HL-60 (cell line): ENCODE results near the gene SIVA1.

Source experiments
- DNase-seq, 2 experiments: peaks; one replicate each; pipeline ENCODE4 v3.0.0-alpha.2; 2010 to 2020; ENCODE audit warnings: low read depth in 1 of 2, low spot score in 1 of 2
- H3K27ac ChIP-seq: fragments of 250-450 bp; sonication (Bioruptor Pico); replicated peaks from 2 replicates; pipeline ENCODE4 v1.5.1; 2020; ENCODE audit warnings: mild to moderate bottlenecking, moderate library complexity
- H3K27me3 ChIP-seq: fragments of 250-450 bp; sonication (Bioruptor Pico); 2 replicates; pipeline ENCODE4 v1.5.1; 2021; ENCODE audit warnings: mild to moderate bottlenecking, moderate library complexity; ENCODE audit not compliant: insufficient read depth, poor library complexity, severe bottlenecking
- H3K4me3 ChIP-seq: replicated peaks from 2 replicates; pipeline ENCODE4 v1.5.1; 2011; ENCODE audit warnings: mild to moderate bottlenecking, control low read depth, low read length; ENCODE audit not compliant: insufficient read depth
- CTCF ChIP-seq: IDR thresholded peaks from one replicate; pipeline ENCODE4 v1.5.1; 2011; ENCODE audit warnings: low read length, control low read depth, inconsistent platforms; ENCODE audit not compliant: insufficient read depth
- GABPA ChIP-seq: IDR thresholded peaks from 2 replicates; pipeline ENCODE4 v1.6.1; 2012; ENCODE audit warnings: low read depth
- POLR2AphosphoS5 ChIP-seq: IDR thresholded peaks from 2 replicates; pipeline ENCODE4 v1.6.1; 2012; ENCODE audit warnings: low read depth
- REST ChIP-seq: IDR thresholded peaks from 2 replicates; pipeline ENCODE4 v1.6.1; 2012; ENCODE audit warnings: low read depth; ENCODE audit not compliant: insufficient replicate concordance
- SPI1 ChIP-seq: IDR thresholded peaks from 2 replicates; pipeline ENCODE4 v1.6.1; 2012; ENCODE audit warnings: low read depth, mild to moderate bottlenecking, borderline replicate concordance

SIVA1 gene

GRCh38 chr14:104746071-104746545, 6.8 kb upstream of the SIVA1 start:
- Histone ChIP-seq H3K27ac (no peak overlapping the region), H3K4me3 (no peak overlapping the region), H3K27me3 (no peaks in the 10 kb centered on the region)
- TF ChIP-seq SPI1 (no peak), POLR2AphosphoS5 (no peak), GABPA (no peak), CTCF (no peak), REST (no peak)
- DNase-seq, result no peak

DNA sequence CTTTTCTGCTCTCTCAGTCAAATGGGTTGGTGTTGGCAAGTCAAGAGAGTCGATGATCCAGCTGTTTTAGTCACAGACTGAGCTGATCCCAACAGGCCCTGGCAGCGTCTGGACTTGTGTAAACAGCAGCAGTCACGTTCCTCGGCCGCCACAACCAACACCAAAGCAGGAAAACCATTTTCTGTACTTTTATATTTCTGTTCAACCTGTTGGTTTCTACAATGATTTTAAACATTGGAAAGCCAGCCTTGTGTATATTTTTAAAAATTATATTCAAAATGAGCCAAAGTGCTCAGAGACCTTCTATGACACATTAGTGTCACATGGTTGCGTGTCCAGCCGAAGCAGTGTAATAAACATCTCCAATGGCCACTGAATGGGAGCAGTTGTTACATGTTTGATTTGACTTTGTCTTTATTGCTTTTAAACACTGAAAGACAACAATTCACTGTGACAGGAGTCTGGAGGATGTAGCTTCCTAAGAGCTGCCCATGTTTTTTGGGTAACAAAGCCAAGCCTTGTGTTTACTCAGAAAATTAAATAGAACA, 5.9 kb upstream of the SIVA1 start:
- H3K4me3 ChIP-seq, result no peak overlapping the region
- no peak for DNase-seq
- TF ChIP-seq GABPA (no peak), POLR2AphosphoS5 (no peak), SPI1 (no peak), CTCF (no peak), REST (no peak)
- H3K27me3 ChIP-seq, result no peaks in the 10 kb centered on the region
- H3K27ac ChIP-seq, result no peak overlapping the region

GRCh38 chr14:104747876-104748275, 5.1 kb upstream of the SIVA1 start:
- no peaks in the 10 kb centered on the region for H3K27me3 ChIP-seq
- H3K27ac ChIP-seq, result no peak overlapping the region
- no peak for DNase-seq
- no peak for TF ChIP-seq REST
- TF ChIP-seq SPI1, result no peak
- no peak for TF ChIP-seq POLR2AphosphoS5
- no peak for TF ChIP-seq CTCF
- TF ChIP-seq GABPA, result no peak
- H3K4me3 ChIP-seq, result no peak overlapping the region
